Calu3 (cell line): ENCODE results near the gene PKNOX1. TPM values are rescaled to one million over a fixed set of nuclear protein-coding genes. Genes with fewer than 3 reads are reported as not detected.

Experiments used
- BruUV-seq: library from RNA; stranded (reverse); fragments of 400-500 nt; replicated peaks from 2 replicates; lab custom pipeline; 2021; lab: Mats Ljungman, UMichigan
- CTCF ChIA-PET: fragments of 300-600 bp; sonication (Branson Sonifier 250); formaldehyde crosslinking; loops from one replicate; lab custom pipeline; 2022; ENCODE audit warnings: antibody characterized with exemption; lab: Charles Lee
- DNase-seq: peaks from one replicate; pipeline ENCODE4 v3.0.0; 2022
- H3K27ac Mint-ChIP-seq: one replicate; pipeline ENCODE4 v1.8.0; 2022; ENCODE audit warnings: mixed read lengths; ENCODE audit not compliant: unreplicated experiment
- H3K27me3 Mint-ChIP-seq: one replicate; pipeline ENCODE4 v1.8.0; 2022; ENCODE audit warnings: mixed read lengths; ENCODE audit not compliant: unreplicated experiment
- H3K36me3 Mint-ChIP-seq: one replicate; pipeline ENCODE4 v1.8.0; 2022; ENCODE audit warnings: mild to moderate bottlenecking, moderate library complexity, mixed read lengths; ENCODE audit not compliant: insufficient read depth, unreplicated experiment
- H3K4me1 Mint-ChIP-seq: one replicate; pipeline ENCODE4 v1.8.0; 2022; ENCODE audit warnings: mild to moderate bottlenecking, low read depth, mixed read lengths; ENCODE audit not compliant: unreplicated experiment
- H3K4me3 Mint-ChIP-seq: one replicate; pipeline ENCODE4 v1.8.0; 2022; ENCODE audit warnings: mild to moderate bottlenecking, low read depth, moderate library complexity, mixed read lengths; ENCODE audit not compliant: unreplicated experiment
- H3K9me3 Mint-ChIP-seq: one replicate; pipeline ENCODE4 v1.8.0; 2022; ENCODE audit warnings: low read depth, mixed read lengths; ENCODE audit not compliant: unreplicated experiment
- CTCF ChIP-seq: fragments of 200-600 bp; IDR thresholded peaks from one replicate; pipeline ENCODE4 v1.8.0; 2022; ENCODE audit warnings: antibody characterized with exemption; ENCODE audit not compliant: unreplicated experiment
- intact Hi-C: fragments of 100-400 bp; cut with micrococcal nuclease; formaldehyde crosslinking; loops from one replicate; pipeline ENCODE4 v1.10.0; 2022; ENCODE audit not compliant: unreplicated experiment
- total RNA-seq: library from RNA; stranded (reverse); gene quantifications from 2 replicates; pipeline ENCODE4 v1.2.3, GENCODE V29; 2022

PKNOX1 gene
- total RNA-seq, 1 experiment from 2014 or later = 10.1 TPM

GRCh38 chr21:43027846-43028731, 53.7 kb downstream of the PKNOX1 start:
- BruUV-seq = no TSS peak
- no peaks in the 10 kb centered on the region for H3K4me1 Mint-ChIP-seq
- intact Hi-C loops = no loop called here
- CTCF ChIA-PET = no interaction called here
- H3K9me3 Mint-ChIP-seq = no peaks in the 10 kb centered on the region
- no peak overlapping the region for H3K4me3 Mint-ChIP-seq
- H3K27me3 Mint-ChIP-seq = no peaks in the 10 kb centered on the region
- H3K27ac Mint-ChIP-seq = no peak overlapping the region
- H3K36me3 Mint-ChIP-seq = peaks cover 18% of the 10 kb centered on the region
- no peak for TF ChIP-seq CTCF
- DNase-seq = no peak

- intact Hi-C loops = no loop called here
- no TSS peak for BruUV-seq
- H3K27me3 Mint-ChIP-seq = no peaks in the 10 kb centered on the region
- no peak overlapping the region for H3K4me3 Mint-ChIP-seq
- CTCF ChIA-PET = no interaction called here
- no peak for DNase-seq
- no peak overlapping the region for H3K27ac Mint-ChIP-seq
- TF ChIP-seq CTCF = no peak
- H3K36me3 Mint-ChIP-seq = peaks cover 14% of the 10 kb centered on the region
- H3K4me1 Mint-ChIP-seq = no peaks in the 10 kb centered on the region
- no peaks in the 10 kb centered on the region for H3K9me3 Mint-ChIP-seq
Observed at GRCh38 chr21:43029785-43030184, 55.4 kb downstream of the PKNOX1 start.

GRCh38 chr21:43031121-43031619, 56.8 kb downstream of the PKNOX1 start:
- no peak for TF ChIP-seq CTCF
- Mint-ChIP-seq H3K36me3 (peaks cover 14% of the 10 kb centered on the region), H3K27me3 (no peaks in the 10 kb centered on the region), H3K4me3 (no peak overlapping the region), H3K9me3 (no peaks in the 10 kb centered on the region), H3K4me1 (no peaks in the 10 kb centered on the region), H3K27ac (no peak overlapping the region)
- DNase-seq = no peak
- intact Hi-C loops = no loop called here
- BruUV-seq = no TSS peak
- CTCF ChIA-PET = no interaction called here

GRCh38 chr21:43034101-43034500, 59.7 kb downstream of the PKNOX1 start:
- Mint-ChIP-seq H3K36me3 (peaks cover 7% of the 10 kb centered on the region), H3K27me3 (no peaks in the 10 kb centered on the region), H3K4me3 (no peak overlapping the region), H3K9me3 (no peaks in the 10 kb centered on the region), H3K27ac (no peak overlapping the region), H3K4me1 (no peaks in the 10 kb centered on the region)
- BruUV-seq = no TSS peak
- no peak for TF ChIP-seq CTCF
- intact Hi-C loops = no loop called here
- DNase-seq = no peak
- CTCF ChIA-PET = no interaction called here
